Measurements from ENCODE around the gene ENDOU.
"Not testable (repeated sequence)": the region's sequence is repeated elsewhere in the genome, so short reads cannot be mapped to it uniquely, and the experiment has no call there.

ENDOU gene

DNA sequence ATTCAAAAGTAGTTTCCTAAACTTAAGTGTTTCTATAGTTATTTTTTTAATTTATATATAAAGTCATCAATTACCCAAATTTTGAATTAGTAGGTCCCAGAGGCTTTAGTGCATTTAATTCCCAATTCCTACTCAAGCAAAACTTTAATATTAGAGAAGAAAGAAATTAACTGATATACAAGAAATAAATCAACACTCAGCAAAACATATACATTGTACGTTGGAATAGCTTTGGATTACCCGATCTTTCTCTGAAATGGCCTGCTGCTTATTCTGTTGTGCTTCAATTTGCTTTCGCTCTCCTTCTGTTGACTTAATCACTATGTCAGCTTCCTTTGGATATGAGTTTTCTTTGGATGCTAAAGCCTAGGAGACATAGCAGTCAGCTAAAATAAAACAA lies 37.7 kb downstream of the ENDOU start:
- DNase-seq (ENCODE audit: low read depth in 2 of 2) = no peak

- DNase-seq (ENCODE audit: low read depth in 2 of 2) = peak; percentile 6 to 11
Observed at GRCh38 chr12:47686645-47687240, 38.5 kb downstream of the ENDOU start.

DNA sequence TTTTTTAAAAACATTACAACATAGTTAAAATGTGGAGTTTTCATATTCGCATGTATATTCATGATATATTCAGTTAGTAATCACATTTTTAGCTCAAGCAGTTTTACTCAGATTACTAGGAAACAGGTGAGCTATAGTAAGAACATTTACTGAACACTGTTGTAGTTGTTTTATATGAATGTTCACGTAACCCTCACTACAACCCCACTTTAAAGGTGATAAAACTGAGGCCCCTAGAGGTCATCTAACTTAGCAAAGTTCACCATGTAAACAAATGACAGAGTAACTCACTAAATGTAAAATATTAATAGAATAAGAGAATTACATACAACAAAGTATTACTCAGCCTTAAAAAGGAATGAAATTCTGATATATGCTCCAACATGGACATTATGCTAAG lies 45.5 kb downstream of the ENDOU start:
- no peak for DNase-seq (ENCODE audit: low read depth in 2 of 2)

GRCh38 chr12:47672068-47672467 lies 53.2 kb downstream of the ENDOU start:
- no peak for DNase-seq (ENCODE audit: low read depth in 2 of 2)

DNA sequence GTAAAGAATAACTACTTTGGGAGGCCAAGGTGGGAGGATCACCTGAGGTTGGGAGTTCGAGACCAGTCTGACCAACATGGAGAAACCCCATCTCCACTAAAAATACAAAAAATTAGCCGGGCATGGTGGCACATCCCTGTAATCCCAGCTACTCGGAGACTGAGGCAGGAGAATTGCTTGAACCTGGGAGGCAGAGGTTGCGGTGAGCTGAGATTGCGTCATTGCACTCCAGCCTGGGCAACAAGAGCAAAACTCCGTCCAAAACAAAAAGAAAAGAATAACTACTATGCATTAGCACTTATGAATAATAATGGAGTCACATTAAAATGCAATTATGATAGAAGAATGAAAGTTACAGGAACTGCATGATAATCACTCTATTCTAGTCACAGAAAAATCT lies 57.4 kb downstream of the ENDOU start:
- not testable (repeated sequence) for DNase-seq (ENCODE audit: low read depth in 2 of 2)
